DMS79 (cell line): ENCODE results near the gene GPRASP1.
A peak's percentile ranks its signal among the peaks of the same experiment; 100 is the strongest.
"Not testable (repeated sequence)": the region's sequence is repeated elsewhere in the genome, so short reads cannot be mapped to it uniquely, and the experiment has no call there.

Experiments
- DNase-seq: peaks from one replicate; lab custom pipeline; 2025; lab: John Stamatoyannopoulos, UW

Gene GPRASP1, protein sequence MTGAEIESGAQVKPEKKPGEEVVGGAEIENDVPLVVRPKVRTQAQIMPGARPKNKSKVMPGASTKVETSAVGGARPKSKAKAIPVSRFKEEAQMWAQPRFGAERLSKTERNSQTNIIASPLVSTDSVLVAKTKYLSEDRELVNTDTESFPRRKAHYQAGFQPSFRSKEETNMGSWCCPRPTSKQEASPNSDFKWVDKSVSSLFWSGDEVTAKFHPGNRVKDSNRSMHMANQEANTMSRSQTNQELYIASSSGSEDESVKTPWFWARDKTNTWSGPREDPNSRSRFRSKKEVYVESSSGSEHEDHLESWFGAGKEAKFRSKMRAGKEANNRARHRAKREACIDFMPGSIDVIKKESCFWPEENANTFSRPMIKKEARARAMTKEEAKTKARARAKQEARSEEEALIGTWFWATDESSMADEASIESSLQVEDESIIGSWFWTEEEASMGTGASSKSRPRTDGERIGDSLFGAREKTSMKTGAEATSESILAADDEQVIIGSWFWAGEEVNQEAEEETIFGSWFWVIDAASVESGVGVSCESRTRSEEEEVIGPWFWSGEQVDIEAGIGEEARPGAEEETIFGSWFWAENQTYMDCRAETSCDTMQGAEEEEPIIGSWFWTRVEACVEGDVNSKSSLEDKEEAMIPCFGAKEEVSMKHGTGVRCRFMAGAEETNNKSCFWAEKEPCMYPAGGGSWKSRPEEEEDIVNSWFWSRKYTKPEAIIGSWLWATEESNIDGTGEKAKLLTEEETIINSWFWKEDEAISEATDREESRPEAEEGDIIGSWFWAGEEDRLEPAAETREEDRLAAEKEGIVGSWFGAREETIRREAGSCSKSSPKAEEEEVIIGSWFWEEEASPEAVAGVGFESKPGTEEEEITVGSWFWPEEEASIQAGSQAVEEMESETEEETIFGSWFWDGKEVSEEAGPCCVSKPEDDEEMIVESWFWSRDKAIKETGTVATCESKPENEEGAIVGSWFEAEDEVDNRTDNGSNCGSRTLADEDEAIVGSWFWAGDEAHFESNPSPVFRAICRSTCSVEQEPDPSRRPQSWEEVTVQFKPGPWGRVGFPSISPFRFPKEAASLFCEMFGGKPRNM (N-terminal part only)

GRCh38 chrX:102651242-102652011 lies at the start of gene GPRASP1:
TSS of gene GPRASP1 (plus strand) at chrX:102651483. CDS start at chrX:102653914, 2,431 bp downstream.
- peak; percentile 33 for DNase-seq

GRCh38 chrX:102604327-102604726 lies 47.0 kb upstream of the GPRASP1 start:
- no peak for DNase-seq

GRCh38 chrX:102606115-102606514 lies 45.2 kb upstream of the GPRASP1 start:
- DNase-seq = no peak

GRCh38 chrX:102610905-102611304 lies 40.4 kb upstream of the GPRASP1 start:
- no peak for DNase-seq

- DNase-seq = no peak
These were observed 27.2 kb upstream of the GPRASP1 start for GRCh38 chrX:102624105-102624504.

- no peak for DNase-seq
These were observed 23.6 kb upstream of the GPRASP1 start for GRCh38 chrX:102627640-102628039.

GRCh38 chrX:102637561-102637960 lies 13.7 kb upstream of the GPRASP1 start:
- DNase-seq = no peak

- DNase-seq = no peak
These were observed 411 bp upstream of the GPRASP1 start for GRCh38 chrX:102650903-102651241.

- no peak for DNase-seq
These were observed 877 bp downstream of the GPRASP1 start for GRCh38 chrX:102652031-102652688.

DNA sequence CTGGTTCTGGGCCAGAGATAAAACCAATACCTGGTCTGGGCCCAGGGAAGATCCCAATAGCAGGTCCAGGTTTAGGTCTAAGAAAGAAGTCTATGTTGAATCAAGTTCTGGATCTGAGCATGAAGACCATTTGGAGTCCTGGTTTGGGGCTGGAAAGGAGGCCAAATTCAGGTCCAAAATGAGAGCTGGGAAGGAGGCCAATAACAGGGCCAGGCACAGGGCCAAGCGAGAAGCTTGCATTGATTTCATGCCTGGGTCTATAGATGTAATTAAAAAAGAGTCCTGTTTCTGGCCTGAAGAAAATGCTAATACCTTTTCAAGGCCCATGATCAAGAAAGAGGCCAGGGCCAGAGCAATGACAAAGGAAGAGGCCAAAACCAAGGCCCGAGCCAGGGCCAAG lies 3.4 kb downstream of the GPRASP1 start:
- no peak for DNase-seq

DNA sequence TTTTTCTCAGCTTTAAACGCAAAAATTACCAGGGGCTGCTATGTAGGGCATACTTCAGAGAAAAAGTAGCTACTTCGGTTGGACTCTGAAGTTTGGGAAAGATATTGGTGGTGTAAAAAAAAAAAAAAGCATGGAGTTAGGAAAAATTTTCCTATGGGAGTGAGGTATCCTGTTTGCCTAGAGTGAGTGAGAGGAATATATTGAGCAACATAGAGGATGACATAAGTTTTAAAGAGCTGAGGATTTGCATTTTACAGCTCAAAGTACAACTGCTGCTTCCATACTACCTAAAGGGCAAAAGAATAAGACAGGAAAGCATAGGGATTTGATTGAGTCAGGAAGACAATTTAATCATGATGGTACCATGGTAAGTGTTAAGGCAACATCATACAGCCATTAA lies 7.3 kb downstream of the GPRASP1 start:
- no peak for DNase-seq

DNA sequence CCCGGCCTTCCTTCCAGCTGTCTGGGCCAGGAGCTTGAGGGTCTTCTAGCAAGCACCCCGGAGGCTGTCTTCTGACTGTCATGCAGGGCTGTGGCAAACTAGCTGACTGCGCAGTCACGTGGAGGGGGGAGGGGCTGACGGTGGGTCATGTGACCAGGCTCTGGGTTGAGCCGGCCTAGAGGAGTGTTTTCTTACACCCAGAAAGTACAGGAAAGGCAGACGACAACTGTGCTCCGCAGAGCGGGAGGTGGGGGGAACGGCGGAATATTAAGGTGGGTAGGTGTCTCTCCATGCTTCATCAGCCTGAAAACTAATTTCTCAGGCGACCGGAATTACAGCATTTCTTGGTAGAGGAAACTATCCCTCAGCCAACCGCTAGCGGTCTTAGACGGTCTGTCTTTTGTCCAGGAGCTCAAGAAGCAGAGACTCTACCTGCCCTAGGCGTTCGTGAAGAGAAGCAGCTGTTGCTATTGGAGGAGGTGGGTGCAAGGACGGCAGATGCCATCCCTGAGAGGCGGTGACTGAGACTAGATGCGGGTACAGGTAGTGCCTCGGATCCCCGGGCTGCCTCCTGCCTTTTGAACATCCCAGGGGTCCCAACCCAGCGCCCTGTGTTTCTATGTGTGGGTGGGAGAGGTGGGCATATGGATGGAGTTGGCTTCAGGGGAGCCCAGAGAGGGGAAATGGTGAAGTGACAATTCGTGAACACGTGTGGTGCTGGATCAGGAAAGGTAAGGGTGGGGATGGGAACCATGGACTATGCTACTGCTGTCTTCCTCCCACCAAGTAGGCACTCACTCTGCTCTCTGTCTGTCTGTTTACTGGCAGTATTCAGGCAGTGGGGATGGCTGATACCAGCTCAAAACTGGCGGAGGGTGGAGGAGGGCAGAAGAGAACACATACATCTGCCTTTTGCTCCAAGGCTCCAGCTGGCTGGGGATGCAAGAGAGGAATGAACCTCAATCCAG lies 8.8 kb downstream of the GPRASP1 start:
- peak; percentile 27 for DNase-seq

- not testable (repeated sequence) for DNase-seq
These were observed 12.5 kb downstream of the GPRASP1 start for GRCh38 chrX:102663820-102664219.

GRCh38 chrX:102667034-102667433 lies 15.8 kb downstream of the GPRASP1 start:
- DNase-seq = not testable (repeated sequence)

DNA sequence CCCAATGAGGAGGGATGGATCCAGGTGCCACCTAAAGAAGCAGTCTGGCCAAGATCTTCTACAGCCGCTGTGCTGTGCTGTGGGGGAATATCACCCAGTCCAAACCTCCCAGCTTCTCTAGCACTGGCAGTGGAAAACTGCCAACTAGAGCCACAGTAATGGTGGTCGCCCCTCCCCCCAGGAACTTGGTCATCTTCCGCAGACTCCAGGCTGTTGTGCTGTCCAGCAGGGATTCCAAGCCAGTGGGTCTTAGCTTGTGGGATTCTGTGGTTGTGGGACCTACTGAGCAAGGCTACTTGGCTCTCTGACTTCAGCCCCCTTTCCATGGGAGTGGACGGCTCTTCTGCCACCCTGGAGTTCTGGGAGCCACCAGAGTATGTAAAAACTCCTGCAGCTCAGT lies 18.2 kb downstream of the GPRASP1 start:
- DNase-seq = no peak

- DNase-seq = no peak
These were observed 21.6 kb downstream of the GPRASP1 start for GRCh38 chrX:102672856-102673255.

GRCh38 chrX:102677479-102677878 lies 26.2 kb downstream of the GPRASP1 start:
- not testable (repeated sequence) for DNase-seq

DNA sequence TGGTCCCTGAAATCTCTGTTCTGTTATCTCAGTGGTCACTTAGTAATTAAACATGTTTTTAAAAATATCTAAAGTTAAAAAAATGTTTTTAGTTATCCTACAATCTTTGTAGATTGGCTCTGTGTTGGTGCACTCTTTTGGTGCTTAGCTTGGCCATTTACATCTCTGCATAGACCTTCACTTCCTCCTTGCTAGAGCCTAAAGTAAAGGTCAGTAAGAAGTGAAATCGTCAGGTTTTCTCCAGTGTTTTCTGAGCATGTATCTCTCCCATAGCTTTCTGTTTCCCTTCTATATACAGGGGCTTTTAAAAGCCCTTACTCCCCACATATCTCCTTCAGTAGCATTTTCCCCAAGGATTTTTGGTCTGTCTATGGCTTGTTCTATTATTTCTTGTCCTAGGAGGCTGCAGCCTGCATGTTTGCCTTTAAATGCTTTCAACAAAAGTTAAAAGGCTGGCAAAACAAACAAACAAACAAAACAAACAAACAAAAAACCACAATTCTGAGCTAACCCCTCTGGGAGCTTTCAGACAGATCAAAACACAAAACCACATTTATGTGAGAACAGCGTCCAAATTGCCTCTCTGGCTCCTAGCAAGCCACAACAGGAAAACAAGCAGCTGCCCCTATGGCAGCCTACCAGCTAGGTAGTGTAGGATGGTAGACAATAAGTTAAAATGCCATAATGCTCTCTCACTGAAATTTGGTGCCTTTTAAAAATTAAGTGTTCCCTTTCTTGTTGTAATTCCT lies 33.7 kb downstream of the GPRASP1 start:
- peak; percentile 24 for DNase-seq

- no peak for DNase-seq
These were observed 43.5 kb downstream of the GPRASP1 start for GRCh38 chrX:102694749-102695148.
